ENCODE results near the gene MIER2. TPM values are rescaled to one million over a fixed set of nuclear protein-coding genes. Genes with fewer than 3 reads are reported as not detected.
"Not testable (repeated sequence)": the region's sequence is repeated elsewhere in the genome, so short reads cannot be mapped to it uniquely, and the experiment has no call there.

Gene MIER2
- 17.8 and 23.2 TPM in 2 replicates for total RNA-seq (2014; rRNA removed; shearing (Covaris generic))
- 24.8 and 26.6 TPM in 2 replicates for polyA plus RNA-seq (2014; cell fraction: nucleus; rRNA removed)

GRCh38 chr19:344625-345319, at the start of gene MIER2:
MIER2 (minus strand) TSS chr19:344796; CDS start chr19:344782, 14 bp downstream.
- peak; percentile 73 for DNase-seq (ENCODE audit: extremely low read depth, low read depth)

GRCh38 chr19:393560-393959, 49.0 kb upstream of the MIER2 start:
- not testable (repeated sequence) for DNase-seq (ENCODE audit: extremely low read depth, low read depth)

GRCh38 chr19:392375-392970, 47.9 kb upstream of the MIER2 start:
- no peak for DNase-seq (ENCODE audit: extremely low read depth, low read depth)

- no peak for DNase-seq (ENCODE audit: extremely low read depth, low read depth)
These were observed 47.3 kb upstream of the MIER2 start for GRCh38 chr19:391726-392374.

GRCh38 chr19:391207-391557, 46.6 kb upstream of the MIER2 start:
- DNase-seq (ENCODE audit: extremely low read depth, low read depth): no peak

GRCh38 chr19:390386-391206, 46.0 kb upstream of the MIER2 start:
- no peak for DNase-seq (ENCODE audit: extremely low read depth, low read depth)

GRCh38 chr19:389935-390289, 45.3 kb upstream of the MIER2 start:
- DNase-seq (ENCODE audit: extremely low read depth, low read depth): no peak

- no peak for DNase-seq (ENCODE audit: extremely low read depth, low read depth)
These were observed 44.8 kb upstream of the MIER2 start for GRCh38 chr19:389255-389934.

- DNase-seq (ENCODE audit: extremely low read depth, low read depth): no peak
These were observed 44.1 kb upstream of the MIER2 start for GRCh38 chr19:388691-389090.

- DNase-seq (ENCODE audit: extremely low read depth, low read depth): no peak
These were observed 43.2 kb upstream of the MIER2 start for GRCh38 chr19:387777-388176.

- not testable (repeated sequence) for DNase-seq (ENCODE audit: extremely low read depth, low read depth)
These were observed 42.2 kb upstream of the MIER2 start for GRCh38 chr19:386632-387301.

GRCh38 chr19:386189-386588, 41.6 kb upstream of the MIER2 start:
- not testable (repeated sequence) for DNase-seq (ENCODE audit: extremely low read depth, low read depth)

GRCh38 chr19:384799-385169, 40.2 kb upstream of the MIER2 start:
- no peak for DNase-seq (ENCODE audit: extremely low read depth, low read depth)

GRCh38 chr19:383922-384798, 39.6 kb upstream of the MIER2 start:
- no peak for DNase-seq (ENCODE audit: extremely low read depth, low read depth)

GRCh38 chr19:383040-383439, 38.4 kb upstream of the MIER2 start:
- DNase-seq (ENCODE audit: extremely low read depth, low read depth): no peak

- not testable (repeated sequence) for DNase-seq (ENCODE audit: extremely low read depth, low read depth)
These were observed 38.0 kb upstream of the MIER2 start for GRCh38 chr19:382578-382977.

- DNase-seq (ENCODE audit: extremely low read depth, low read depth): not testable (repeated sequence)
These were observed 37.3 kb upstream of the MIER2 start for GRCh38 chr19:381901-382300.

- not testable (repeated sequence) for DNase-seq (ENCODE audit: extremely low read depth, low read depth)
These were observed 36.1 kb upstream of the MIER2 start for GRCh38 chr19:380618-381219.

- DNase-seq (ENCODE audit: extremely low read depth, low read depth): no peak
These were observed 35.2 kb upstream of the MIER2 start for GRCh38 chr19:379796-380195.
